Loucy (cell line): ENCODE results near the gene VWA5B2.

ENCODE experiments used
- H2AFZ ChIP-seq: fragments of 200-600 bp; sonication (generic); 2 replicates; pipeline ENCODE4 v1.6.0; 2016; ENCODE audit warnings: antibody characterized with exemption, mild to moderate bottlenecking, low read length, moderate library complexity
- H3F3A ChIP-seq: fragments of 200-600 bp; 2 replicates; pipeline ENCODE4 v1.6.0; 2016; ENCODE audit warnings: antibody characterized with exemption, low read depth, mild to moderate bottlenecking
- H3K27me3 ChIP-seq: fragments of 200-600 bp; sonication (generic); 2 replicates; pipeline ENCODE4 v1.6.1; 2014; ENCODE audit warnings: low read length, mild to moderate bottlenecking; ENCODE audit not compliant: insufficient read depth, poor library complexity, severe bottlenecking
- H3K36me3 ChIP-seq: fragments of 200-600 bp; sonication (generic); 2 replicates; pipeline ENCODE4 v1.6.1; 2016; ENCODE audit warnings: low read length; ENCODE audit not compliant: insufficient read depth
- H3K4me1 ChIP-seq: fragments of 200-600 bp; sonication (generic); 2 replicates; pipeline ENCODE4 v1.5.1; 2014; ENCODE audit warnings: low read length, mild to moderate bottlenecking; ENCODE audit not compliant: insufficient read depth, poor library complexity, severe bottlenecking
- H3K4me2 ChIP-seq: fragments of 200-600 bp; sonication (generic); 2 replicates; pipeline ENCODE4 v1.6.0; 2014; ENCODE audit warnings: antibody characterized with exemption, low read length, low read depth, mild to moderate bottlenecking; ENCODE audit not compliant: poor library complexity, severe bottlenecking
- H3K4me3 ChIP-seq: fragments of 200-600 bp; sonication (generic); 2 replicates; pipeline ENCODE4 v1.5.1; 2014; ENCODE audit warnings: low read length, mild to moderate bottlenecking, mixed read lengths; ENCODE audit not compliant: poor library complexity, severe bottlenecking
- H3K79me2 ChIP-seq: fragments of 200-600 bp; sonication (generic); 2 replicates; pipeline ENCODE4 v1.6.1; 2014; ENCODE audit warnings: low read length; ENCODE audit not compliant: insufficient read depth
- H3K9ac ChIP-seq: fragments of 200-600 bp; sonication (generic); 2 replicates; pipeline ENCODE4 v1.6.0; 2014; ENCODE audit warnings: mild to moderate bottlenecking, low read depth, low read length, moderate library complexity; ENCODE audit not compliant: poor library complexity, severe bottlenecking
- H3K9me2 ChIP-seq: fragments of 200-600 bp; sonication (generic); replicated peaks from 2 replicates; pipeline ENCODE4 v1.6.1; 2016; ENCODE audit warnings: low read depth, low read length, mixed read lengths
- H3K9me3 ChIP-seq: fragments of 200-600 bp; sonication (generic); 2 replicates; pipeline ENCODE4 v1.6.1; 2014; ENCODE audit warnings: mild to moderate bottlenecking, antibody characterized with exemption, low read length, low read depth; ENCODE audit not compliant: insufficient read depth
- H4K20me1 ChIP-seq: fragments of 200-600 bp; sonication (generic); 2 replicates; pipeline ENCODE4 v1.6.0; 2014; ENCODE audit warnings: antibody characterized with exemption, low read length, mild to moderate bottlenecking; ENCODE audit not compliant: insufficient read depth, poor library complexity, severe bottlenecking
- CTCF ChIP-seq: fragments of 200-600 bp; sonication (generic); conservative IDR thresholded peaks from 2 replicates; pipeline ENCODE4 v1.5.1; 2014; ENCODE audit warnings: mild to moderate bottlenecking, antibody characterized with exemption, low read length
- EZH2phosphoT487 ChIP-seq: fragments of 200-600 bp; IDR thresholded peaks from 2 replicates; pipeline ENCODE4 v1.6.1; 2018; ENCODE audit warnings: antibody characterized with exemption, mild to moderate bottlenecking, moderate library complexity, borderline replicate concordance

Gene VWA5B2

GRCh38 chr3:184272269-184272668 lies 42.9 kb downstream of the VWA5B2 start:
- Histone ChIP-seq H3K9me3 (no peaks in the 10 kb centered on the region), H3K36me3 (no peaks in the 10 kb centered on the region), H3K9ac (no peak overlapping the region), H4K20me1 (no peaks in the 10 kb centered on the region), H3K4me2 (no peak overlapping the region), H2AFZ (no peak overlapping the region), H3K27me3 (no peaks in the 10 kb centered on the region), H3K9me2 (no peaks in the 10 kb centered on the region), H3F3A (no peaks in the 10 kb centered on the region), H3K4me3 (no peak overlapping the region), H3K79me2 (no peaks in the 10 kb centered on the region), H3K4me1 (no peaks in the 10 kb centered on the region)
- TF ChIP-seq CTCF (no peak), EZH2phosphoT487 (no peak)

GRCh38 chr3:184275381-184275701 lies 46.0 kb downstream of the VWA5B2 start:
- H3K27me3 ChIP-seq, result no peaks in the 10 kb centered on the region
- no peaks in the 10 kb centered on the region for H4K20me1 ChIP-seq
- H3K9me3 ChIP-seq, result no peaks in the 10 kb centered on the region
- TF ChIP-seq EZH2phosphoT487 (no peak), CTCF (no peak)
- H3F3A ChIP-seq, result no peaks in the 10 kb centered on the region
- H3K9ac ChIP-seq, result no peak overlapping the region
- no peaks in the 10 kb centered on the region for H3K4me1 ChIP-seq
- H3K36me3 ChIP-seq, result no peaks in the 10 kb centered on the region
- no peaks in the 10 kb centered on the region for H3K79me2 ChIP-seq
- no peak overlapping the region for H2AFZ ChIP-seq
- no peak overlapping the region for H3K4me2 ChIP-seq
- no peaks in the 10 kb centered on the region for H3K9me2 ChIP-seq
- H3K4me3 ChIP-seq, result no peak overlapping the region

GRCh38 chr3:184275961-184276910 lies 46.9 kb downstream of the VWA5B2 start, which contains the start of gene ECE2:
Gene ECE2, plus strand, starts transcription at chr3:184276022. Its CDS starts 132 bp downstream, at chr3:184276154.
- no peaks in the 10 kb centered on the region for H3K27me3 ChIP-seq
- H3K4me3 ChIP-seq, result no peak within 1 kb of the TSS

More at GRCh38 chr3:184275961-184276910, 46.9 kb downstream of the VWA5B2 start, which contains the start of gene ECE2:
- H2AFZ ChIP-seq, result no peak within 1 kb of the TSS
- H3K4me2 ChIP-seq, result no peak within 1 kb of the TSS
- no peaks in the 10 kb centered on the region for H3F3A ChIP-seq
- H3K4me1 ChIP-seq, result no peaks in the 10 kb centered on the region
- H4K20me1 ChIP-seq, result no peaks in the 10 kb centered on the region
- TF ChIP-seq CTCF, result no peak
- TF ChIP-seq EZH2phosphoT487, result no peak
- no peaks in the 10 kb centered on the region for H3K9me2 ChIP-seq
- H3K36me3 ChIP-seq, result no peaks in the 10 kb centered on the region
- H3K9ac ChIP-seq, result no peak within 1 kb of the TSS
- no peaks in the 10 kb centered on the region for H3K79me2 ChIP-seq
- no peaks in the 10 kb centered on the region for H3K9me3 ChIP-seq
